ENCODE data around the gene SAMD10. TPM values are rescaled to one million over a fixed set of nuclear protein-coding genes. Genes with fewer than 3 reads are reported as not detected.

Gene SAMD10
- total RNA-seq, 1 experiment from 2014 or later: 5.7 TPM

DNA sequence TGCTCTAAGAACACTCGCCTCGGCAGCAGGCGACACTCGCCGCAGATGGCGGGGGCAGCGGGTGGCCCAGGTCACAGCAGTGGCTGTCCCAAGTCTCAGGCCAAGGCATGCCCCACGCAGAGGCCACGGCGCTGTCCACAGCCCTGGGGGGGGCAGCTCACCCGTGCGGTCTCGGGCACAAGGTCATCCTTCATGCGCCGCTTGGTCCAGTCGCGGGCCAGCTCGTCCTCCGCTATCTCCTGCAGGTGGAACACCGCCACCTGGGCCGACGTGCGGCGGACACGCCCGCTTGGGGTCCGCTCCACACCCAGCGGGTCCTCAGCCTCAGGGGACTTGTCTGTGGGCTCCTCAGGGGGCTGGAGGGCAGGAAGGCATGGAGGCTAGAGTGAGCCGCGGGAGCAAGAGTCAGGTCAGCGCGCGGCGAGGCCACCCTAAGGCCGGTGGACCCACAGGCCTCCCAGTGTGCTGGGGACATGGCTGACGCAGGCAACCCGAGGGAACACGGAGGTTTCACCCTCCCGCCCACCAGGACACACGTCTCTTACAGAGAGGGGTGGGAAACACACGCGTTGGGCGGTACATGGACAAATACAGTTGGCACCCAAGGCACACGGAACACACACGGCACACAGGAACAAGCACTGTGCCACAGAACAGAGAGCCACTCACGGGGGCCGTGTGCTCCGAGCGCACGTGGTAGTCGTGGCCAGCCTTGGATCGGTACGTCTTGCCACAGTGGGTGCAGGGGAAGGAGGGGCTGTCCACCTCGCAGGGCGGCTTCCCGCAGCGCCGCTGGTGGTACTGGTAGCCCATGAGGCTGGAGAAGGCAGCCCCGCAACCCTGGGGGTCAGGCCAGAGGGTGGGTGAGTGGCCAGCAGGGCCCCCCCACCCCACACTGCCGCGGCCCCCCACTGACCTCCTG is 16.8 kb downstream of the SAMD10 start:
- H3K4me3 Mint-ChIP-seq: no peak overlapping the region
- peaks cover 15 to 56% (median 54%) of the 10 kb centered on the region in 3 experiments; a peak in 6 of 7 replicates for H3K36me3 Mint-ChIP-seq (ENCODE audit: insufficient read depth in 1 of 3, low read depth in 3 of 3)
- TF ChIP-seq, protein P1, sequence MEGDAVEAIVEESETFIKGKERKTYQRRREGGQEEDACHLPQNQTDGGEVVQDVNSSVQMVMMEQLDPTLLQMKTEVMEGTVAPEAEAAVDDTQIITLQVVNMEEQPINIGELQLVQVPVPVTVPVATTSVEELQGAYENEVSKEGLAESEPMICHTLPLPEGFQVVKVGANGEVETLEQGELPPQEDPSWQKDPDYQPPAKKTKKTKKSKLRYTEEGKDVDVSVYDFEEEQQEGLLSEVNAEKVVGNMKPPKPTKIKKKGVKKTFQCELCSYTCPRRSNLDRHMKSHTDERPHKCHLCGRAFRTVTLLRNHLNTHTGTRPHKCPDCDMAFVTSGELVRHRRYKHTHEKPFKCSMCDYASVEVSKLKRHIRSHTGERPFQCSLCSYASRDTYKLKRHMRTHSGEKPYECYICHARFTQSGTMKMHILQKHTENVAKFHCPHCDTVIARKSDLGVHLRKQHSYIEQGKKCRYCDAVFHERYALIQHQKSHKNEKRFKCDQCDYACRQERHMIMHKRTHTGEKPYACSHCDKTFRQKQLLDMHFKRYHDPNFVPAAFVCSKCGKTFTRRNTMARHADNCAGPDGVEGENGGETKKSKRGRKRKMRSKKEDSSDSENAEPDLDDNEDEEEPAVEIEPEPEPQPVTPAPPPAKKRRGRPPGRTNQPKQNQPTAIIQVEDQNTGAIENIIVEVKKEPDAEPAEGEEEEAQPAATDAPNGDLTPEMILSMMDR (conservative IDR thresholded peaks at IDR 0.05): no peak
- Histone ChIP-seq H3K9ac (ENCODE audit: extremely low read depth, insufficient read length, low read length) (no peak overlapping the region), H3T11ph (ENCODE audit: low read length) (no peak overlapping the region), H3K14ac (ENCODE audit: insufficient read depth, low read length) (no peak overlapping the region), H2AFZ (ENCODE audit: low read length) (no peak overlapping the region), H3K27me3 (ENCODE audit: insufficient read depth, low read length) (no peaks in the 10 kb centered on the region), H3K79me2 (ENCODE audit: insufficient read depth, low read length) (no peaks in the 10 kb centered on the region), H3K23me2 (ENCODE audit: insufficient read length, low read depth, low read length, poor library complexity, severe bottlenecking) (no peaks in the 10 kb centered on the region), H4K20me1 (ENCODE audit: control insufficient read depth, insufficient read depth, insufficient read length) (no peaks in the 10 kb centered on the region), H3K79me1 (ENCODE audit: insufficient read depth, low read depth, low read length, poor library complexity, severe bottlenecking) (no peaks in the 10 kb centered on the region), H3K4me2 (ENCODE audit: insufficient read depth, insufficient read length, low read length) (no peak overlapping the region), H3K18ac (ENCODE audit: insufficient read length, low read depth, low read length) (no peak overlapping the region), H2BK12ac (ENCODE audit: insufficient read length, low read depth, low read length) (no peak overlapping the region), H3K9me3 (ENCODE audit: control insufficient read depth, low read depth, low read length) (peaks cover 32% of the 10 kb centered on the region), H4K8ac (replicated peaks; ENCODE audit: insufficient read length, low read depth, low read length) (no peak overlapping the region), H2BK15ac (ENCODE audit: low read depth, low read length) (no peak overlapping the region), H2BK5ac (ENCODE audit: insufficient read length, low read length) (no peak overlapping the region), H3K56ac (ENCODE audit: insufficient read length, low read depth, low read length) (no peak overlapping the region), H4K91ac (ENCODE audit: insufficient read length, low read depth, low read length) (no peak overlapping the region), H3K4me1 (ENCODE audit: insufficient read depth, low read length) (no peaks in the 10 kb centered on the region; the same call in 1 of the 2 replicates), H3K4ac (ENCODE audit: low read depth, low read length) (no peak overlapping the region), H2BK120ac (ENCODE audit: low read depth, low read length, poor library complexity, severe bottlenecking) (no peak overlapping the region), H2AK5ac (ENCODE audit: insufficient read length, low read length) (no peak overlapping the region), H3K23ac (ENCODE audit: insufficient read length, low read depth, low read length) (no peak overlapping the region), H4K5ac (ENCODE audit: insufficient read length, low read depth, low read length) (no peak overlapping the region), H3K27ac (ENCODE audit: insufficient read length, low read depth, low read length) (no peak overlapping the region), H2BK20ac (ENCODE audit: low read depth, low read length, poor library complexity, severe bottlenecking) (no peak overlapping the region)
- no CpG with 5 or more reads among the region's 61 CpGs for WGBS (ENCODE audit: extremely low coverage, insufficient read length, low lambda C conversion rate)
- DNase-seq: no peak
- H3K4me1 Mint-ChIP-seq: peaks cover 19 to 23% of the 10 kb centered on the region in 2 experiments
- H3K9me3 Mint-ChIP-seq: peaks cover 2 to 9% of the 10 kb centered on the region in 2 experiments; a peak in 3 of 5 replicates
- H3K27me3 Mint-ChIP-seq (ENCODE audit: low read depth): no peaks in the 10 kb centered on the region
- H3K27ac Mint-ChIP-seq: peak overlapping the region in 1 of 3 experiments; percentile 16; a peak in 1 of 7 replicates

Data from H9 (cell line).